ENCODE data around the gene STK31. TPM values are rescaled to one million over a fixed set of nuclear protein-coding genes. Genes with fewer than 3 reads are reported as not detected.
"Not testable (repeated sequence)": the region's sequence is repeated elsewhere in the genome, so short reads cannot be mapped to it uniquely, and the experiment has no call there.

Gene STK31
- total RNA-seq, 2 donors from 2014 or later: 0.33 TPM; not detected in 1

DNA sequence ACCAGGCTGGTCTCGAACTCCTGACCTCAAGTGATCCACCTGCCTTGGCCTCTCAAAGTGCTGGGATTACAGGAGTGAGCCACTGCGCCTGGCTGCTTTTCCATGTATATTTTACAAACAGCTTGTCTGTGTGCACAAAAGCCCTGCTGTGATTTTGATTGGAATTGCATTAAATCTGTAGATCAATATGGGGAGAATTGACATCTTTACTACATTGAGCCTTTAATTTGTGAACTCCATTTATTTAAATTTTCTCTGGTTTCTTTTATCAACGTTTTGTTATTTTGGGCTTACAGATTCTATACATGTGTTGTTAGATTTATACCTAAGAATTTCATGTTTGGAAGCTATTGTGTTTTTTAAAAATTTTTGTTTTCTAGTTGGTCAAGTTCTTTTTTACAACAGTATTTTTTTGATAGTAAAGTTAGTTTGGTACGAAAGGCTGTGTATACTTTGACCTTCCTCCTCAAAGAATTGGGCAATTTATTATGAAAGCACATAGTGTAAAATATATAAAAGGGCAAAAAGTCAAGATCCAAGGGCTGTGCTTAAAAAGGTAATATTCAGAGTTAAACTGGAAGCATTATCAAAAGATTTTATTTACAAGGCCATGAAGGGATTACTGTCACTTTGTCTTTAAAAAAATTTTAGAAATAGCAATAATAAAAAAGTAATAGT, 92.8 kb downstream of the STK31 start:
- Histone ChIP-seq H3K4me3 (no peak overlapping the region), H3K4me1 (no peaks in the 10 kb centered on the region), H3K36me3 (no peaks in the 10 kb centered on the region), H3K27ac (no peak overlapping the region), H3K9me3 (no peaks in the 10 kb centered on the region), H3K27me3 (no peaks in the 10 kb centered on the region)
- TF ChIP-seq, protein P1, sequence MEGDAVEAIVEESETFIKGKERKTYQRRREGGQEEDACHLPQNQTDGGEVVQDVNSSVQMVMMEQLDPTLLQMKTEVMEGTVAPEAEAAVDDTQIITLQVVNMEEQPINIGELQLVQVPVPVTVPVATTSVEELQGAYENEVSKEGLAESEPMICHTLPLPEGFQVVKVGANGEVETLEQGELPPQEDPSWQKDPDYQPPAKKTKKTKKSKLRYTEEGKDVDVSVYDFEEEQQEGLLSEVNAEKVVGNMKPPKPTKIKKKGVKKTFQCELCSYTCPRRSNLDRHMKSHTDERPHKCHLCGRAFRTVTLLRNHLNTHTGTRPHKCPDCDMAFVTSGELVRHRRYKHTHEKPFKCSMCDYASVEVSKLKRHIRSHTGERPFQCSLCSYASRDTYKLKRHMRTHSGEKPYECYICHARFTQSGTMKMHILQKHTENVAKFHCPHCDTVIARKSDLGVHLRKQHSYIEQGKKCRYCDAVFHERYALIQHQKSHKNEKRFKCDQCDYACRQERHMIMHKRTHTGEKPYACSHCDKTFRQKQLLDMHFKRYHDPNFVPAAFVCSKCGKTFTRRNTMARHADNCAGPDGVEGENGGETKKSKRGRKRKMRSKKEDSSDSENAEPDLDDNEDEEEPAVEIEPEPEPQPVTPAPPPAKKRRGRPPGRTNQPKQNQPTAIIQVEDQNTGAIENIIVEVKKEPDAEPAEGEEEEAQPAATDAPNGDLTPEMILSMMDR (IDR thresholded peaks at IDR 0.05): no peak
- no peak for DNase-seq (ENCODE audit: low spot score)

DNA sequence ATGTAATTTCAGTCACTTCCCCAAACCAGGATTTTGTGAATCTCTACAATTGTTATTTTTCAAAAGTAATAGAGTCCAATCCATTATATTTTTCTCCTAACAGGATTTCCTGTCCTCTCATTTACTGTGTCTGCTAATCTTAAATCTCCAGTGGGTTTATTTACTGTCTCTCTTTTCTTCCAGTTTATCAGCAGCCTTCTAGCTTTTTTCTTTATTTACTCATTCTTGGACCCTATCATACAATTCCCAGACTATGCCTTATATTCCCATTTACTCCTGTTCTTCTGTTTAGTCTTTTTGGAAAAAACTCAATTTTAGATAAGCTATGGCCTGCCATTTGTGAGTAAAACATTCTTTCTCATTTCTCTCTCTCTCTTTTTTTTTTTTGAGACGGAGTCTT, 94.7 kb downstream of the STK31 start:
- peaks cover under 1 to 3% of the 10 kb centered on the region in 2 donors for H3K9me3 ChIP-seq
- no peak overlapping the region for H3K4me3 ChIP-seq
- H3K36me3 ChIP-seq: no peaks in the 10 kb centered on the region
- no peaks in the 10 kb centered on the region for H3K27me3 ChIP-seq
- DNase-seq (ENCODE audit: low spot score): no peak
- H3K27ac ChIP-seq: no peak overlapping the region
- TF ChIP-seq, protein P1 (IDR thresholded peaks at IDR 0.05): no peak
- H3K4me1 ChIP-seq: no peaks in the 10 kb centered on the region

DNA sequence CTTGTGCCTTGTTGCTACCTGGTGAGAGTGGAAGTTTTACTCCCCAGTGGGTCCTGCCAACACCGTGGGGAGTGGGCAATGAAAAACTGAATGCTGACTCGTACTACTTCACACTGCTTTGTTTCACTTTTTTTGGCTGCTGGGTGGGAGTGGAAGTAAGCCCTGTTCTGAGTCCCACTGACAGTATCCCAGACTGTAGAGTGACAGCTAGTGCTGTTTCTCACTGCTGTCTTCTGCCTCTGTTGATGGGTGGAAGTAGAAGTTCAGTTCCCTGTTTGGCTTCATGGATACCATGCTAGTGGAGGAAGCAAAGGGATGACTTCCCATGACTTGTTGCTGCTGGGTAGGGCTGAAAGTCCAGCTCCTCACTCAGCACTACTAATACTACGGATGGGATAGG, 98.4 kb downstream of the STK31 start:
- Histone ChIP-seq H3K27ac (no peak overlapping the region), H3K4me3 (no peak overlapping the region), H3K36me3 (no peaks in the 10 kb centered on the region), H3K27me3 (no peaks in the 10 kb centered on the region), H3K9me3 (peaks cover 5 to 19% of the 10 kb centered on the region in 2 donors), H3K4me1 (no peaks in the 10 kb centered on the region)
- TF ChIP-seq, protein P1 (IDR thresholded peaks at IDR 0.05): no peak
- DNase-seq (ENCODE audit: low spot score): no peak

- H3K4me1 ChIP-seq: no peaks in the 10 kb centered on the region
- no peak overlapping the region for H3K4me3 ChIP-seq
- H3K27ac ChIP-seq: no peak overlapping the region
- no peaks in the 10 kb centered on the region for H3K36me3 ChIP-seq
- no peaks in the 10 kb centered on the region for H3K27me3 ChIP-seq
- H3K9me3 ChIP-seq: peaks cover 5 to 19% of the 10 kb centered on the region in 2 donors
- TF ChIP-seq, protein P1 (IDR thresholded peaks at IDR 0.05): no peak
- DNase-seq (ENCODE audit: low spot score): no peak
Measured at GRCh38 chr7:23810099-23810498, 100.1 kb downstream of the STK31 start.

GRCh38 chr7:23811540-23811939, 101.5 kb downstream of the STK31 start:
- H3K27ac ChIP-seq: no peak overlapping the region
- H3K27me3 ChIP-seq: no peaks in the 10 kb centered on the region
- H3K9me3 ChIP-seq: peaks cover 5 to 19% of the 10 kb centered on the region in 2 donors
- H3K4me3 ChIP-seq: no peak overlapping the region
- no peak for DNase-seq (ENCODE audit: low spot score)
- H3K4me1 ChIP-seq: no peaks in the 10 kb centered on the region
- TF ChIP-seq, protein P1 (IDR thresholded peaks at IDR 0.05): peak in 1 of 2 donors; percentile 51
- no peaks in the 10 kb centered on the region for H3K36me3 ChIP-seq

GRCh38 chr7:23828125-23828524, 118.1 kb downstream of the STK31 start:
- H3K27me3 ChIP-seq; DNase-seq (ENCODE audit: low spot score); H3K4me3 ChIP-seq; H3K9me3 ChIP-seq; H3K36me3 ChIP-seq; H3K4me1 ChIP-seq; H3K27ac ChIP-seq: not testable (repeated sequence)

GRCh38 chr7:23832733-23833132, 122.7 kb downstream of the STK31 start:
- H3K4me3 ChIP-seq; H3K36me3 ChIP-seq; DNase-seq (ENCODE audit: low spot score); H3K27me3 ChIP-seq; H3K27ac ChIP-seq; H3K4me1 ChIP-seq: not testable (repeated sequence)
- H3K9me3 ChIP-seq: peaks cover 0 to 29% of the 10 kb centered on the region in 2 donors
